Measurements from ENCODE around the gene DLGAP1. TPM values are rescaled to one million over a fixed set of nuclear protein-coding genes. Genes with fewer than 3 reads are reported as not detected.

The DLGAP1 gene
- total RNA-seq, 1 experiment from 2014 or later: 2.9 TPM

DNA sequence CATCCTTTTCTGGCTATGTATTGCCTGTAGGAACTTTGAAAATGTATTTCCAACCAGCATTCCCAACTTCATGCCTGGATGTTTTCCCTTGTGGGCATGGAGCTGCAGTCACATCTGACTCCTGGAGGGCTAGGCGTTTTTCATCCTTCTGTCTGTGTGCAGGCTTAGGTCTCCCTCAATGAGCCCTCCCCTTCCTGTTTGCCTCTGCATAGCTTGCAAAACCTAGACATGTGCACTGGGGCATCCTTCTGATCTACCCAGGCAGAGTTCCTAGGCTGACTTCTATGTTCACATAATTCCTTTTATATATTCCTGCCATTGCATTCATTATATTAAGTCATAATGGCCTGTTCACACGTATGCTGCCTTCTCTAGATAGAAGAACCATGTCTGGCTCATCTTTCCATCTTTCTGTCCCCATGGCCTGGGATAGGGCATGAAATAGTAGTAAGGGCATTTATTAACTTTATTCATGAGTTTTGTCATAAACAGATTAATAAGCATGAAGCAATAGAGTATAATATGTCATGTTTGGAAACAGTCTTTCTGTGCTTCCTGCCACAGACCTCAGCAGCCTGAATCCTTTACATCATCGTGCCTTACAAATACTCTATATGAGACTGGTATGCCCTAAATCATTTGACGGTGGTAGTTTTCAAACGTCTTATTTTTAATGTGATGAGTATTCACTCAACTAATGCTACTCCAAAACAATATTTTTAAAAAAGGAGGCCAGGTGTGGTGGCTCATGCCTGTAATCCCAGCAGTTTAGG is 809.5 kb downstream of the DLGAP1 start:
- DNase-seq (ENCODE audit: low read depth): no peak

DNA sequence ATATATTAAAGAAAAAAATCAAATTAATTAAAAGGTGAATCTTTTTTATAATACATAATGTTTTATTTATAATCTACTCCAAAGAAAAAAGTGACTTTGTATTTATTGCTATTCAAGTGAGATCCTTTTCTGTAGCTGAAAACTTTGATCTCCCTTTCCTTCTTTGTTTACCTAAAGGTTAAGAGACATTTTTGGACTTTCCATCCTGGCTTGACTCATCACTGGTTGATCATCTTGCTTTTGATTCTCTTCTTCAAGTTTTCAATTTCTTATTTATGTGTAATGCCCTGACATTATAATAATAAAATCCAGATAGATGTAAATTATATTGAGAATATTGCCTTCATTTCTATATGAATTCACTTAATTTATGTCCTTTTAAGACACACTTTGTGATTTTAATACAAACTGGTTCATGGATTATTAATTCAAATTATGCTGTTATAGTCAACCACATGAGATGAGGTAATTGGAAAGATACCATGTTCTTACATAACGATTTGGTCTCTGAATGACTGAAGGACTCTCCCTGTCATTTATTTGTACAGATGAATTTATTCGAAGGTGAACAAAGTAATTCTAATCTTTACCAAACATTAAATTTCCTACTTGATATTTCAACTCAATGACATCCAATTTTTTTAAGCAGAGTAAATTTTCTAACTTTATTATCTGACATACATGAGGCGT is 820.7 kb downstream of the DLGAP1 start:
- DNase-seq (ENCODE audit: low read depth): no peak

DNA sequence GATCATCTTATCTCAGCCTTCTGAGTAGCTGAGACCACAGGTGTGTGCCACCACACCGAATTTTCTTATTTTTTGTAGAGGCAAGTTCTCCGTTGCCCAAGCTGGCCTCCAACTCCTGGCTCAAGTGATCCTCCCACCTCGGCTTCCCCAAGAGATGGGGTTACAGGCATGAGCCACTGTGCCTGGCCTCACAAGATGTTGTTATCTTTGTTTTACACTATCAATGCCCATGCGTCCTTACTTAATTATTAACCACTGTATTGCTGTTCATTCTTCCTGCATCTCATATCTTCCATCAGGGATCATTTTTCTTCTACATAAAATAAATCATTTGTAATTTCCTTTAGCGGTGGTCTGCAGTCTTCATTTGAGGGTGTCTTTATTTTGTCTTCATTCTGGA is 823.2 kb downstream of the DLGAP1 start:
- DNase-seq (ENCODE audit: low read depth): no peak

DNA sequence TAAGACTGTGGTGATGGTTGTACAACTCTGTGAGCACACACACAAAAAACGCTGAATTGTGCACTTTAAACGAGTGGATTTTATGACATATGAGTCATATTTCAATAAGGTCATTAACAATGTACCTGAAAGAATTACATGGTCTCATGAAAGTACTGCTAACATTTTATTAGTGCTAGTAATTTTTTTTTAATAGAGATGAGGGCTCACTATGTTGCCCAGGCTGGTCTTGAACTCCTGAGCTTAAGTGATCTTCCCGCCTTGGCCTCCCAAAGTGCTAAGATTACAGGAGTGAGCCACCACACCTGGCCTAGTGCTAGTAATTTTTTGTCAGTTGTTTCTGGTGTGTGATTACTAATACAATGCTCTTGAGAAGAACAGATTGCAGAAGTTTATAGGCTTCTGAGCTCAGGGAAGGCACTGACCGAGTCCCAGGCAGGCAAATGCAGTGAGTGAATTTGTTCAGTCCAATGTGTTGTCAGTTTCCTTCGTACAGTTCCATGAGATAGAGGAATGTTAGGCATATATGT is 828.1 kb downstream of the DLGAP1 start:
- DNase-seq (ENCODE audit: low read depth): no peak

DNA sequence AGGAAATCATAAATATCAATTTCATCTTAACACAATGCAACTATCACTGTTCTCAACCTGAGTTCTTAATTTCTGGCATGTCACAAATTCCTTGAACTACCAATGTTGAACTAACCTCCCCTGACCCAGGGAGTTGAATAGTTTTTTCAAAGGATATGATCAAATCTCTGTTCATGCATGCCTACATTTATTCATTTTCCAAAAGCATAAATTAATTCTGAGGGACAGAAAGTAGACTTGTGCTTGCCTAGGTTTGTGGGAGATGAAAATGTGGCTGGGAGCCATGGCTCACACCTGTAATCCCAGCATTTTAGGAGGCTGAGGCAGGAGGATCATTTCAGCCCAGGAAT is 829.4 kb downstream of the DLGAP1 start:
- DNase-seq (ENCODE audit: low read depth): no peak

DNA sequence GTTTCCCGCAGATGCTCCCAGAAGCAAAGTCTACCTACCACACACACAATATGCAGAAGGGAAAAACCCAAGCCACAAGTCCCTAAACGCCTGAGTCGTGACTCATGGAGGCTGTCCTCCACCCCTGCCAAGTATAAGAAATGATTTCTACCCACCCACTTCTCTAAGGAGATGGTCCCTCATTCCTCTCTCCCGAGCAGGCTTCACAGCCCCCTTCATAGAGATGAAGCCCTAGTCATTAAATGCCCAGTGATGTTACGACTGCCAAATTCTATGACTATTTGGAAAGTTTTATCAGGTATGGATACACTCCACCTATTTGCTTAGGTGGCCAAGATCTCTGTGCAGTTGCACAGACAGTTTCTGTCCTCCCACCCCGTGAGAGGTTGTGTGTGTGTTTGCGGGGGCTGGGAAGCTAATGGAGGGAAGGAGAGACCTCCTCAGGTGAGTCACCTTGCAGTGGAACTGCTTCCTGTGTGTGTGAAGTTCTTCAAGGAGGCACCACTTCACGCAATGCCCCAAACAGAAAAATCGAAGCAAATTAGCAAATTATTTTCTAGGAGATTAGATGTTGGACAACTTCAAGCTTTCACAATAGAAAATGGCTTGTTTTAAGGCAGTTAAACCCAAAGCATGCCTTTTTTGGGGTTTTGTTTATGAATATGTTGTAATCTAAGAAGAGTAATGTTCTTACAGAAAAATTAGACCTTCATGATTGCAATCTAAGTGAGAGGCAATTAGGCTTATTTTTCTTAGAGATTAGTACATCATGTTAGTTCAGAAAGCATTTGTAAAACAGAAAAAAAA is 830.0 kb downstream of the DLGAP1 start:
- peak; percentile 92 for DNase-seq (ENCODE audit: low read depth)

DNA sequence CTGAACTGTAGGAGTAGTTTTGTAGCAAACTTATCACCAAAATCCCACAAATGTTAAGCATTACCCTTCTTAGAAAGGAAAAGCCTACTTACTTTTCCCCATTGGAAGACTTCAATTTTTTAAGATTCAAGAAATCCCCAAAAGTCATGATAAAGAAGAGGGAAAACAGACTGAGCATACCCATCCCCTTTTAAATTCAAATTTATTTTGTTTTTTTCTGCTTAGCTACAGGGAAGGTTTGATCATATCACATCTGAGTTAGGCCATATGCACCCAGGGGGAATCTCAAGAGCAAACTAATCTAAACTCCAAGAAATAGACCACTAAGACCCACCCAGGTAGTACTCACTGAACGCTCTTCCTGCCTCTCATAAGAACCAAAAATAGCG is 830.6 kb downstream of the DLGAP1 start:
- no peak for DNase-seq (ENCODE audit: low read depth)

DNA sequence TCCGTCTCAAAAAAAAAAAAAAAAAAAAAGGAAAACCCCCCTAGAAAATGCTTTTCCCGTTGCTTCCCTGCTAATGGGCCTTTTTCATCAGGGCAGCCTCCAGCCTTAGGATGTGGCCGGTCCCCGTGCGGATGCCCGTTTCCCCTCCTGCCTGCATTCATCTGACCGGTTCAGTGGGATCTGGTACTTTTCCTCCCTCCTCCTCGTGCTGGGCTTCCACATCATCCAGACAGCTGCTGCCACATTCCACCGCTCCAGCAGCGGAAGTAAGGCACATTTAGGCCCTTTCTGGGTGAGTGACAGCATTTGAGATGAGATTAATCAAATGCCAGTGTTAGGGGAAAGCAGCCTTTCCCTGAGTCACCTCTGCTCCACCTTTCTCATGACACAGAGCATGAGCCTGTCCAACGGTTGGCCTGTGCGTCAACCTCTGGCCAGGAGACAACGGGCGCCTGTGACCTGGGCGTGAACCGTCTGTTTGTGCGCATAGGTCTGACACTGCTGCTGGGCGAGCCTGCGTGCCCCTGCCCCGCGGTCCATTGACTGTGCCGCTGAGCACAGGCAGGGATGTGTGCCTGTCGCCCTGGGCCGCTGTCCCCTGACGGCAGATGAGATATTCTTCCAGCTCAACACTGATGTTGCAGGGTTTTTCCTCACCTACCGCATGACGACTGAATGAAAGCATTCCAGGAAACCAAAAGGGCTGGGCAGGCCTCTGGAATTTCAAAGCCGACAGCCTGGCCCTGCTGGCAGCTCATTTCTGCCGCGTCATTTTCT is 831.1 kb downstream of the DLGAP1 start:
- peak; percentile 95 for DNase-seq (ENCODE audit: low read depth)

DNA sequence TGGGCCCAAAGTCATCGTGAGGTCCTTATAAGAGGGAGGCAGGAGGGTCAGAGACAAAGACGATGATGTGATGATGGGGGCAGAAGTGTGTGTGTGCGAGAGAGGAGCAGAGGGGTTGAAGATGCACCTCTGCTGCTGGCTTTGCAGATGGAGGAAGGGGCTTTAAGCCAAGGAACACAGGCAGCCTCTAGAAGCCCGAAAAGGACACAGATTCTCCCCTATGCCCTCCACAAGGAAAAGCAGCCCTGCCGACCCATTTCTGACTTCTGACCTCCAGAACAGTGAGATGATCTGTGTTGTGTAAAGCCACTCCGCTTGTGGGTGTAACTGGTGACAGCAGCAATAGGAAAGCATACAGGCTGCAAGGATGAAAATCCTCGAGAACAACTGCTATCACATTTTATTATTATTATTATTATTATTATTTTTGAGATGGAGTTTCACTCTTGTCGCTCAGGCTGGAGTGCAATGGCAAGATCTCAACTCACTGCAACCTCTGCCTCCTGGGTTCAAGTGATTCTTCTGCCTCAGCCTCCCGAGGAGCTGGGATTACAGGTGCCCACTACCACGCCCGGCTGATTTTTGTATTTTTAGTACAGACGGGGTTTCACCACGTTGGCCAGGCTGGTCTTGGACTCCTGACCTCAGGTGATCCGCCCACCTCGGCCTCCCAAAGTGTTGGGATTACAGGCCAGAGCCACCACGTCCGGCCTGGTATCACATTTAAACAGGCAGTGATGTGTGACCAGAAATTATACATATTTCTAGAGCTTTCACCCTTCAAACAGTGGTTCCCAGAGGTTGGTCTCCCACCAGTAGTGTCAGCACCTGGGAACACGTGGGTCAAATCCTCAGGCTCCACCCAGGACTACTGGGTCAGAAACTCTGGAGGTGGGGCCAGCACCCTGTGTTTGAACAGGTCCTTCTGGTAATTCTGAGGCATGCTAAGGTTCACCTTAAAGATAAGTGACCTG is 834.7 kb downstream of the DLGAP1 start:
- DNase-seq (ENCODE audit: low read depth): no peak

DNA sequence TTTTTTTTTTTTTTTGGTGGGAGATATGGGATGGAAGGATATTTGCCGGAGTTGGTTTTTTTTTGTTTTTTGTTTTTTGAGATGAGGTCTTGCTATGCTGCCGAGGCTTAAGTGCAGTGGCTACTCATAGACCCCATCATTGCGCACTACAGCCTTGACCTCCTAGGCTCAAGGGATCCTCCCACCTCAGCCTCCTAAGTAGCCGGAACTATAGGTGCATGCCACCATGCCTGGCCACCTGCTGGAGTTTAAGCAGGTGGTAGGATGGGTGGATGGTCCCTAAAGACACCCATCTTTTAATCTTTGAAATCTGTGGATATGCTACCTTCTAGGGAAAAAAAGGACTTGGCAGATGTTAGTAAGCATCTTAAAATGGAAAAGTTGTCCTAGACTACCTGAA is 835.4 kb downstream of the DLGAP1 start:
- no peak for DNase-seq (ENCODE audit: low read depth)

DNA sequence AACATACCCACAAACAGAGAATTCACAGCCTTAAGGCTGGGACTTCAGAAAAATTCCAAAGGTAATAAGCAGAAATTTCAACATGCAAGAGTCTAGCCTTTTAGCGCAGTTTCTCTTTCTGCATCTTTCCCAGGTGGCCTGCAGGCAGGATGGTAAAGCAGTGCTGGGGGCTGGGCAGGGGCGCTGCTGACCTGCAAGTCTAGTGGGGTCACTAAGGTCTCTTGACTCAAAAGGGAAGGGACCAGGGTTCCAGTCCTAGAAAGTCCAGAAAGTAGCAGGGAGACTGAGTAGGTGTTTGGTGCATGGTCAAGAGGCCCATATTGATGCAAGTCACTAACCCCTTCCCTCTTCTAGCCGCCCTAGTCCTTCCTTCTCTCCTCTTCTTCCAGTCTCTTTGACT is 835.9 kb downstream of the DLGAP1 start:
- no peak for DNase-seq (ENCODE audit: low read depth)

DNA sequence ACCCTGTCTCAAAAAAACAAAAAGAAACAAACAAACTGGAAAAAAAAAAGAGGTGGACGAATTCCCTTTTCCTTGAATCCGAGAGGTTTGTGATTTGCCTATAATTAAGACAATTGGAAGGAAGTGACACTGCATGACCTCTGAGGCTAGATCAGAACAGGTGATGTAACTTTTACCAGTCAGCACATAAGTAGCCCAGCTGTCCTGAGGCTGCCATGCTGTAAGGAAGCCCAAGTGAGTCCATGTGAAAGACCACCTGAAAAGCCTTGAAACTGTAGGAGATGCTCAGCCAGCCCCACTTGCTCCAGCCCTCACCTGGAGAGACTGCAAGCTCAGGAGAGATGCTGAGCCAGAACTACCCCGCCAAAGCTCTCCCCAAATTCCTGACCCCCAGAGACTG is 838.4 kb downstream of the DLGAP1 start:
- DNase-seq (ENCODE audit: low read depth): no peak

DNA sequence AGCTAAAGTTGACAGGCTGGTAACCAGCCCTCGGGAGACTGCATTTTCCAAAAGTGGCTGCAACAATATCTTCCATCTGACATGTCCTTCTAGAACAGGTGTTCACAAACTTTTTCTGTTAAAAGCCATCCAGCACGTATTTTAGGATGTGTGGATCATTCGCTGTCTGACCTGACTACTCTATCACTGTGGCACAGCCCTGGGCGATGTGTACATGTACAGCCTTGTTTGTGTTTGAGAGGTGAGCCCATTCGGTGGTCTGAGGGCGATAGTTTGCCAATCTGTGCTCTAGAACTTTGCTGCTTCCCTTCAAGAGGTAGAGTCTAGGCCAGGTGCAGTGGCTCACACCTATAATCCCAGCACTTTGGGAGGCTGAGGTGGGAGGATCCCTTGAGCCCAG is 839.0 kb downstream of the DLGAP1 start:
- DNase-seq (ENCODE audit: low read depth): no peak

DNA sequence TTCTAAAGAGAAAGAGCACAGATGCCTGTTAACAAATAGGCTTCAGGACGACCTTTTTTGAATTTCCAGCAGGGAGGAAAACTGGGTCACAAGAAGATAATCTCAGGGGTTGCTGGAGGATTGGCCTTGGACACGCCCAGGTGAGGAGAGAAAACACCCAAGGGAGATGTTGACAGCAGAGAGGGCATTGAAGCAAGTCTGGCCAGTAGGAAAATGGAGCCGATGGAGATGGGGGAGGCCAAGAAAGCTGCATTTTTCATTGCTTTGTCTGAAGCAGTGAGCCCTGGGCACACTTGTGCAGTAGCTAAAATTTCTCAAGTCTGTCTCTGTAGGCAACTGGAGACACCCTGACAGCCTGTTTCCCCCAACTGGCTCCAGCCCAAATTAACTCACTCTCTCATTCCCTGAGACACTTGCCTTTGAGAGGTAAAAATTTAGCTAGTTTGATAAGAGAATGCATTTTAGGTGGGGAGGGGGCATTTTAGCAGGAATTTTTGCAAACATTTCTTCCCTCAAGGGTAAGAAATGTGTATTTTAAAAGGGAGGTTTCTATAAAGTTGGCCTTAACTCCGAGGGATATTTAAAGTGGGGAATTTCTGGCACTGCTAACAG is 839.6 kb downstream of the DLGAP1 start:
- DNase-seq (ENCODE audit: low read depth): no peak

DNA sequence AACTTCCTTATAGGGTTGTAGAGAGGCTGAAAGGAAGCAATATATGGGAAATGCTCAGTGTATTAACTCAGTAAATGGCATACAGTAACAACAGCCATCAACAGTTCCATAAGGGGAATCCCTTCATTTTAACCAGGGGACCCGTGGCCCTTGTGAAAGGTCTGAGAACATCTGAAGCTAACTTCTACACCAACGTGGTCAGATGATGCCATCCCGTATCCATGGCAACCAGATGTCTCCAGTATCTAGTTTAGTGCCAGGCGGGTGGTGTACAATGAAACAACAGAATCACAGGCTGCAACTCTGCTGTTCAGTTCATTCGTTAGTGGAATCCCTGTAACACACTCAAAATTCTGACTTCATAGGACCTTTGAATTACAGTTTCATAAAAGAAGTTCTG is 842.8 kb downstream of the DLGAP1 start:
- no peak for DNase-seq (ENCODE audit: low read depth)

DNA sequence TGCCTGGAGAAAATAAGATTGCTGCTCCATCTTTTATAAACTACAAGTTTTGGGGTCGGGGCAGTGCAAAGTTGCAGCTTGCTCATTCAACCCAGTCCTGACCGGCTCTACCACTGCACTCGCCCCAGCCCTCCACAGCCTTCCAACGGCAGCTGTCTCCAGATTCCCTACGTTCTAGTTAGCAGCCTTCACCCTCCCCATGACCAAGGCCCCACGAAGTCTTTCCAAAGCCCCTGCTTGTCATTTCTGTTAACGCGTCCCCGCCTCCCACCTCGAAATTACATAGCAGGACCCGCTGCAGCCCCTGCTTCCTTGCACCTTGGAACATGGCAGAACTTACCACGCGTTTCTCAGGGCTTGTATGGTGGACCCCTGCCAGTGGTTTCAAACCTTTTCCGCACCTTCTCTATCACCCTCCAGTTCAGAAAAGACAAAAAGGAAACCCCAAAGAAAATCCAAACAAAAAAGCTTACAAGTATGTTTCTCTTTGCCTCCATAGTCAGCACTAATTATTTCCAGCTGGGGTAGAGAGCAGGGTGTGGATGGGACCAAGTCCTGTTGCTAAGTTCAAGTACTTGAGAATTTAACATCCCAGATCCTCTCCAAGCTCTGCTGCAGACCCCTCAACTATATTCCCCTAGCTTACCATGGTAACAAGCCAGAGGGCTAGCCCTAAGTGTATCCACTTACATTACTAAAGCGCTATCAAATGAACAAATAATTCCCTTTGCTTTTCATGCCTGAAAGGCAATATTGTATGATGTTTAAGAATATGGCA is 843.6 kb downstream of the DLGAP1 start:
- no peak for DNase-seq (ENCODE audit: low read depth)

DNA sequence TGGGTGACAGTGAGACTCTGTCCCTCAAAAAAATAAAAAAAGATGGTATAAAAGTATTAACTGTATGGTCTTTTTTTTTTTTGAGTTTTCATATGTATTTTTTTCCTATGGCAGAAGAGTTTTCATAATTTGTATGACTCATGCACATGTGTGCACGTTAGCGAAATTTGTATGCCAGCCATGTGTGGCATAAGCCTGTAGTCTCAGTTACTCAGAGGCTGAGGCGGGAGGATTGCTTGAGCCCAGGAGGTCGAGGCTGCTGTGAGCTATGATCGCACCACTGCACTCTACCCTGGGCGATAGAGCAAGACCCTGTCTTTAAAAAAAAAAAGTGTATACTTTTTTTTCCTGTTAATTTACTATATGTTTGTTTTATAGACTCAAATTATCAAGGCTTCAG is 844.3 kb downstream of the DLGAP1 start:
- DNase-seq (ENCODE audit: low read depth): no peak

DNA sequence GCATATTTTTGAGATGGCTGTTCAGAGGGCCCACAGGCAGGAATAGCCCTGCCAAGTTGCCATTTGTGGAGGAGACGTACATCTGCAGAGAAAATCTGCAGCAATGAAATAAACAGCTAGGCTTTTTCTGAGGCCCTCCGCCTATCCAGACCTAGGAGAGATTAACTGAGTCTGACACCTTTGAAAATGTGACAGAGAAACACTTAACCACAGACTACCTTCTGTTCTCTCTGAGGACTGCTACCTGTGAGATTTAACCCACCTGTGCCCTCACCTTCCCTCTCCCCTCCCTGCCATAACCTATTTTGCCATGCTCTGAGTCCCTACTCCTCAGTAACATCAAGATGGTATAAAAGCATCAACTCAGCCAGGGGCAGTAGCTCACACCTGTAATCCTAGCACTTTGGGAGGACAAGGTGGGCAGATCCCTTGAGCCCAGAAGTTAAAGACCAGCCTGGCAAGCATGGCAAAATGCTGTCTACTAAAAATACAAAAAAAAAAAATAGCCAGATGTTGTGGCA is 844.9 kb downstream of the DLGAP1 start:
- DNase-seq (ENCODE audit: low read depth): no peak

DNA sequence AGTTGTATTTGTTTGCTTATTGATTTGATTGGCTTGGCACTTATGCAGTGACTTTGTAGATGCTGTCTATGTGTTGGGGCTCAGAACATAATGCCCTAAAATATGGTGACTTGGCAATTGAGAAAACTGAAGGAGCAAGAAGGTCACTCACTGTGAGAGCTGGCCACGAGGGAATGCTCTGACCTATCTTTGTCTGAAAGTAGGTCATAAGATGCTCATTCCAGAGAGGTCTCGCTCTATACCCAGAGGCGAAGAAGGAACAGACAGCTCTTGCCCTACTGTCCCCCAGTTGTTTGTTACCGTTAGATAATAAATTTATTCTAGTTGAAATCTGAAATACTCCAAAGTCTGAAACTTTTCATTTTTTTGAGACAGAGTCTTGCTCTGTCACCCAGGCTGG is 846.6 kb downstream of the DLGAP1 start:
- DNase-seq (ENCODE audit: low read depth): no peak
